ENCODE data around the gene LEFTY2.
"Not testable (repeated sequence)": the region's sequence is repeated elsewhere in the genome, so short reads cannot be mapped to it uniquely, and the experiment has no call there.

The LEFTY2 gene

DNA sequence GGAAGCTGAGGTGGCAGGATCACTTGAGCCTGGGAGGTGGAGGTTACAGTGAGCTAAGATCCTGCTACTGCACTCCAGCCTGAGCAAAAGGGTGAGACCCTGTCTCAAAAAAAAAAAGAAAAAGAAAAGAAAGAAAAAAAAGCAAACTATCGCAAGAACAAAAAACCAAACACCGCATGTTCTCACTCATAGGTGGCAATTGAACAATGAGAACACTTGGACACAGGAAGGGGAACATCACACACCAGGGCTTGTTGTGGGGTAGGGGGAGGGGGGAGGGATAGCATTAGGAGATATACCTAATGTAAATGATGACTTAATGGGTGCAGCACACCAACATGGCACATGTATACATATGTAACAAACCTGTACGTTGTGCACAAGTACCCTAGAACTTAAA lies 11.6 kb downstream of the LEFTY2 start:
- DNase-seq (ENCODE audit: low spot score) = not testable (repeated sequence)

DNA sequence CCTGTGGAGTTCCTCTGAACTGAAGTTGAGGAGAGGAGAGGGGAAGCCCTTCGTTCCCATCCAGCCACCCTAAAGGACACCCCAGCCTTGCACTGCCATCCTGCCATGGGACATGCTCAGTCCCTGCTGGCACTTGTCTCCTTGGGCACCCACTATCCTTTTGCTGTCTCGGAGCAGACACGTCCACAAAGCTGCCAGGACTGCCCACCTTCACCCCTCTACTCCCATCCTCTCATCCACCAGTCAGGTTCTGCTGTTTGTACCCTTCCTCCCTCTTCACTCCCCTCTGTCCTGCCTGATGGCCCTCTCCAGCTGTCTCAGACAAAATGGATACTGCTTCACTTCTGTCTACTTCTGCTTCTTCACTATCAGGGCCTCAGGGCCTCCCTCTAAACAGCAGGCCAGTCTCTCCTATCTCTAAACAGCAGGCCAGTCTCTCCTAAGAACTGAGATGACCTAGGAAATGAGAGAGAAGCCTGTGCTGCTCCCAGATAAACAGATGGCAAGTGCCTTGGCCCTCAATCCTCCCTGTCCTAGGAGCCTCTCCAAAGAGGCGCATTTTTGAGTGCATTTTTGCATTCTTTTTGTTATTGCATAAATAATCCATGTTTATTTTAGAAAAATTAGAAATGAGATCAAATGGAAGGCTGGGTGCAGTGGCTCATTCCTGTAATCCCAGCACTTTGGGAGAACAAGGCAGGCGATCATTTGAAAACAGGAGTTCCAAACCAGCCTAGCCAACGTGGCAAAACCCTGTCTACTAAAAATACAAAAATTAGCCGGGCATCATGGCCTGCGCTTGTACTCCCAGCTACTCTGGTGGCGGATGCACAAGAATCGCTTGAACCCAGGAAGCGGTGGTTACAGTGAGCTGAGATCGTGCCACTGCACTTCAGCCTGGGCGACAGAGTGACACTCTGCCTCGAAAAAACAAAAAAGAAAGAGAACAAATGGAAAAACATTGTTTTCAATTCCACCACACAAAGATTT lies 12.5 kb downstream of the LEFTY2 start:
- no peak for DNase-seq (ENCODE audit: low spot score)

DNA sequence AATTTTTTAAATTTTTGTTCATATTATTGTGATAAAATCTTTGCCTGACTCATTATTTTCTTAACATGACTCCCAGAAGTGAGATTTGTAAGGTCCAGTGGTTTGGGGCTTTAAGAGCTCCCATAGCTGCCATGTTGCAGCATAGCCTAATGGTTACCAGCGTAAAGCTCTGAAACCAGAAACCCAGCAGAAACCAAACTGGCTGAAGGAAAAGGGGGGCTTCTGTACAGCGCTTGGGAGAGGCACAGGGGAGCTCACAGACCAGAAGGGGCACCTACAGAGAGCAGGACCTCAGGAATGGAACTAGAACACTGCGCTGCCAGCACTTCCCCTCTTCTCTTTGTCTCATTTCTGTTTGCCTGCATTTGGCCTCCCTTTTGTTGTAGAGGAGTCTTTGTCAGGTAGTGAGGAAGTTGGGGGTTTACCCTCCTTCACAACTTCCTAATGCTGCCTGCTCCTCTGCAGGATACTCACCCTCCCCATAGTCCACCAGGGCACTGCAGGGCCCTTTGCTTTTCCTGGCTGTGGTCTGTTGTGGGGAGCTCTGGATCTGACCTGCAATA lies 14.4 kb downstream of the LEFTY2 start:
- no peak for DNase-seq (ENCODE audit: low spot score)

DNA sequence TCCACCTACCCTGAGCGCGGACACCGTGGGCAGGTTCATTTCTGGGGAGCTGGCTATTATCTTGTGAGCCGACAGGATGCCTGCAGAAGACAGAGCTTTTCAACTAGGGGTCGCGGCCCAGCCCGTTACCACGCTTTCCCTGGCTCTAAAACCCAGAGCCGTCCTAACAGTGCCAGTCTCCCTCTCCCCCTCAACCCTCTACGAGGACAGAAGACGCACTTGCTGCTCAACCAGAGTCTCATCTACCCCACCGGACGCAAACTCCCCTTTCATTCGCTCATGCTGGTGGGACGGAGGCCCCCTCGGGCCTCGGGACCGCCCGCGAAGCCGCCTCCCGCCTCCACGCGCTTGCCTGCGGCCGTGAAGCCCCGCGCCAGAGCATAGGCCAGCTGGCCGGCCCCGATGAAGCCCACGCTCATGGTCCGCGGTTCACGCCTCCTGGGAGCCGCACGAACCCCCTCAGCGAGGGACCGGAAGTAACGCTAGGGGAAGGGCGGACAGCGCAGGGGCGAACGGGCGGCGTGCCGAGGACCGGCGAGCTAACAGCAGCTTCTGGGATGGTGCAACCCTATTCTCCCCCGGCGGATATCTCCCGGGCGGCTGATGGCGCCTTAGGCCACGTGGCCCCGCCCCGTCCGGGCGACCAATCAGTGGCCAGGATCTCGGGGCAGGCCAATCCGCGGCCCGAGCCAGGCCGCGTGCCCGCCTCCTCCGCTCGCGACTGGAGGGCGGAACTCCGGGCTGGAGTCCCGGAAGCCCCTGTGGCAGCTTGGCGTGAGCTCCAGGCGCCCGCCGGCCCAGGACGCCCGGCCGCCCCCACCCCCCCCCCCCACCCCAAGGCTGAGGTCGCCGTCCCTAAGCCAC lies 17.1 kb downstream of the LEFTY2 start, which contains the start of gene PYCR2:
Gene PYCR2 (minus strand): TSS at position 559 of the 864 bp plus-strand sequence. CDS start 140 bp downstream, at position 419.
- peak; percentile 94 for DNase-seq (ENCODE audit: low spot score)

DNA sequence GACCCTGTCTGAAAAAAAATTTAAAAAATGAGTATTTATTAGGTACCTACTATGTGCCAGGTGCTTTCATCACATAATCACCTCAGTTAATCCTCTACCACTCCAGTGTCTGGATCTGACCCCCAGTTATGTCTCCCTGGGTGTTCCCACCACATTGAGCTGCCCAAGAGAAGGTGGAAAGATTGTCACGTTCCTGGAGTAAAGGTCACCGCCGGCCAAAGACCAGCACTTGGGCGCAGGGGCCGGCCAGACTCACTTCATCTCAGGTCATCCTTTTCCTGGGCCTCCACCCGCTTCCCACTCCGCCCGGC lies 17.7 kb downstream of the LEFTY2 start:
- DNase-seq (ENCODE audit: low spot score) = no peak

DNA sequence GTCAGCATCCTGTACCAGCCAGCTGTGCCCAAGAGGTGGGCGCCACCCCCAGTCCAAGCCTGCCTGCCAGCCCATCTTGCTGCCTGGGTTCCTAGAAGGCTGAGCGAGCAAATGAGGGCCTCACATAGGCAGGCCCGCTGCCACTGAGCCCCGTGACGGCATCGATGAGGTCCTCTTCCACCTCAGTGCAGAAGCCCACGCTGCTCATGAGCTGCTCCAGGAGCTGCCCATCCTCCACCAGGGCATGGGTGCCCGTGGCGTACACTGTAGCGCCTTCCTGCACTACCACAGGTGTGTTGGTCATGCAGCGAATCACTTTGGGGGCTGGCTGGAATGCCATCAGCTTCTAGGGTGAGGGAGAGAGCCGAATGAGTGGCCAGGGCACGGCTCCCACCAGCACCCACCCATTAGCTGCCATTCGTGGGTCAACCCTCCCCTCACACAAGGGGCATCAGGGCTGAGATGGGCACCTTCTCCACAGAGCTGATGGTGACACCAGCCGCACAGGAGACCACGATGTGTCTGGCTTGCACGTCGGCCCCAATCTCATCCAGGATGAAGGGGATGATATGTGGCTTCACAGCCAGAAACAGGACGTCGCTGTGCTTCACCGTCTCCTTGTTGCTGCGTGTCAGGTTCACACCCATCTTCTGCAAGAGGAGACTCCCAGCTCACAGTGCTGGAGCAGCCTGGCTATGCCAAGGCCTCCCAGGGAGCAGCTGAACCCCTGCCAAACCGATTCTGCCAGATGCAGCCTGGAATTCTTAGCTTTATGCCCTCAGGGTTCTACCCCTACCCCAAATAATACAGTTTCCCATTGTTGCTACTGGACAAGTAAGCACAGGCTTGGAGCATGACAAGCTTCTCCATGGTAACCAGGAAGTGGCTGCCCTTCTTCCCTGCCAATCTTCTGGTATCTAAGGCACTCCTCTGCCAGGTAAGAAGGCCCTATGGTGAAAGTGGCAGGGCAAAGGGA lies 19.0 kb downstream of the LEFTY2 start:
- no peak for DNase-seq (ENCODE audit: low spot score)

DNA sequence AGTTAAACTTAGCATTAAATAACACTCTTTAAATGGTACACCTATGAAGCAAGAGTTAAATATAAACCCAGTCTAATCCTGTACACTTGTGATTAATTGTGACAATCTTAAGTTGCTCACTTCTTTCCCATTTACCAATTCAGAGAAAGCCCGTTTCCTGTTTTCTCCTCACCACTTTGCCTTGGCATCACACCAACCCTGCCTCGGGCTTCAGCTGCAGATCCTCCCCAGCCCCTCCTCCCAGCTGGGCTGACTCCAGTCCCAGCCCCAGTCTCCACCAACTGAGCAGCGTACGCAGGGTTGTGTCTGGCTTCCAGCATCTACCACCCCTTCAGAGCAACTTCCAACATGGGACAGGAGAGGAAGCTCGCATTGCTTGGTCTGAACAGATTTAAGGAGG lies 21.1 kb downstream of the LEFTY2 start:
- no peak for DNase-seq (ENCODE audit: low spot score)

DNA sequence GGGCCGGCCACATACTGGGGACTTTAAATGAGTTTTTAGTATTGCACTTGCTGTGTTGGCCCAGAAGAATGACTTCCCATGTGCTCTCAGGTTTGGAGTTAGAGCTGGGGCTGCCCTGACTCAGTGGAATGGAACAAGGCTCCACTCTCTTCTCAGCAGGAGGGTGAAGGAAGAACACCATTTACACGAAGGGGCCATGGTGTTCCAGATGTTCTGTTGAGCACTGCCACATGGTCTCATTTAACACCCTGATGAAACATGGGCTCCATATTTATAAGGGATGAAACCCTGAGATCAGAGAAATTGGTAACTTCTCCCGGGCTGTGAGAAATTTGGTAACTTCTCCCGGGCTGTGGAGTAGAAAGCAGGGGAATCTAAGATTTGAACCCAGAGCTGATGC lies 22.7 kb downstream of the LEFTY2 start:
- no peak for DNase-seq (ENCODE audit: low spot score)

DNA sequence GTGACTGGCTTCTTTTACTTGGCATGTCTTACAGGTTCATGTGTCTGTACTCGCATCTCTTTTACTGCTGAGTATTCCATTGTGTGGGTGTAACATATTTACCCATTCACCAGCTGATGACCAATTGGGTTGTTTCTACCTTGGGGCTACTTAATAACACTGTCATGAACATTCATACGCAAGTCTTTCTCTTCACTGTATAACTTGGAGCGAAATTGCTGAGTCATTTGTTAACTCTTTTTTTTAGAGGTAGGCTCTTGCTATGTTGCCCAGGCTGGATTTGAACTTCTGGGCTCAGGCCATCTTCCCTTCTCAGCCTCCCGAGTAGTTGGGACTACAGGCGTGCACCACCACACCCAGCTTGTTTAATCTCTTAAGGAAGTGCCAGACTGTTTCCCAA lies 23.5 kb downstream of the LEFTY2 start:
- DNase-seq (ENCODE audit: low spot score) = no peak

DNA sequence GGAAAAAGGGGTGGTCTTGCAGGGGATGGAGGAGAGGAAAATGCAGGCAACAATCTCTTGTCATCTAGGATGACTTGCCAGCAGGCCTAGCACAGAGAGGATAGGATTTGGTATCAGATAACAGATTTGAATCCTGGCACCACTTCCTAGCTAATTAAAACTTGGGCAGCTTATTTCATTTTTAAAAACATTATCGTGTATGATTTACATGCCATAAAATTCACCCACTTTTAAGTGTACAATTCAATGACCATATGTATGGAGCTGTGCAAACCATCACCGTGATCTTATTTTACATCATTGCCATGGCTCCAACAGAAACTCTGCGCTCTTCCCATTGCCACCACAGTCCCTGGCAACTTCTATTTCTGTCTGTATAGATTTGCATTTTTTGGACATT lies 23.9 kb downstream of the LEFTY2 start:
- no peak for DNase-seq (ENCODE audit: low spot score)

DNA sequence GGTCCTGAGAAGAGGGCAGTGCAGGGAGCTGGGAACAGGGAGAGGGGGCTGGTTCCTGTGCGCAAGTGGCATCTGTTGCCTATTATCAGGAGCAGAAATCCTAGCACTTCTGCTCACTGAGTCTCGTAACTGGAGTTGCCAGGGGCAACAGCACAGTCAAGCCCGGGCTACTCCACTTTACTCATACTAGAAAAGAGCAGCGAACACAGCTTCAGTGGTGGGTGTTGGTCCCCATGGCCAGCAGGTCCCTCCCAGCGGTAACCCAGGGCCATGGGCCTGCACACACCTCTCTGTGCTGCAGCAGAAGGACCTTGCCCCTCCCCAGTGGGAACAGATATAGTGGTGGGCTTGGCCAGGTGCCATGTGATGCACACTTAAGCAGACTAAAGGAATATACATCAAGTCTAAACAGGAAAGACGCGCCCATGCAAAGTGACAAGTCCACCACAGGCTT lies 25.5 kb downstream of the LEFTY2 start:
- no peak for DNase-seq (ENCODE audit: low spot score)

DNA sequence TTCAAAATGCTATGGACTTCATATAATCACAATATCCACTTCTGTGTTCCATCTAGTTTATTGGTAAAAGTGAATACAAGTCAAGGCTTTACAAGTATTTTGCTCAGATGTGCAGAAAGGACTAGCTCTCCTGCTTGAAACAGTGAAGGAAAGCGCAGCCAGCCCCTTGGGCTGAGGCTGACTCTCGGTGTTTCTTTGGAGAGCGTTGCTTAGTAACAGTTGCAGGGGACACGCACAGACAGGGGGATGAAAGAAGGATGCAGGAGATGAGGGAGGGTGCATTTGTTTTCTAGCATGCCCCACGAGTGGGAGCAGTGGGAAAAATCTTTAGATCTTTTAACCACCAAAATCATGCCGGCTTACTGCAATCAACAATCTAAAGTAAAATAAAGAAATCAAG lies 26.1 kb downstream of the LEFTY2 start:
- DNase-seq (ENCODE audit: low spot score) = no peak

DNA sequence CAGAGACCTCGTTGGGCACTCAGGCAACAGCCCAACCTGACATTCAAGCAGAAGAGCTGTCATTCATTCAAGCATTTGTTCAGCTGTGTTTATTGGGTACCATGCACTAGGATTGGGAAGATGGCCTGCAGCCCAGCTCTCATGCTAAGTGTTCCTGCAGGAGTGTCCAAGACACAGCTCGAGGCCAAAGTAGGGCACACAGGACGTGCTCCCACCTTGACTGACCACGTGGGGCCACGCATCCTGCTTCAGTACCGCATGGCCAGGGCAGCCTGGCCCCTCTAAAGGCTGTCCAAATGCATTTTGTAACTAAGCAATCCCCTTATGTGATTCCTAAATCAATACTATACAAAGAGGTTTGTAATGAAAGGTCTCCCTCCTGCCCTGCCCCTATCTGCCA lies 26.6 kb downstream of the LEFTY2 start:
- no peak for DNase-seq (ENCODE audit: low spot score)

DNA sequence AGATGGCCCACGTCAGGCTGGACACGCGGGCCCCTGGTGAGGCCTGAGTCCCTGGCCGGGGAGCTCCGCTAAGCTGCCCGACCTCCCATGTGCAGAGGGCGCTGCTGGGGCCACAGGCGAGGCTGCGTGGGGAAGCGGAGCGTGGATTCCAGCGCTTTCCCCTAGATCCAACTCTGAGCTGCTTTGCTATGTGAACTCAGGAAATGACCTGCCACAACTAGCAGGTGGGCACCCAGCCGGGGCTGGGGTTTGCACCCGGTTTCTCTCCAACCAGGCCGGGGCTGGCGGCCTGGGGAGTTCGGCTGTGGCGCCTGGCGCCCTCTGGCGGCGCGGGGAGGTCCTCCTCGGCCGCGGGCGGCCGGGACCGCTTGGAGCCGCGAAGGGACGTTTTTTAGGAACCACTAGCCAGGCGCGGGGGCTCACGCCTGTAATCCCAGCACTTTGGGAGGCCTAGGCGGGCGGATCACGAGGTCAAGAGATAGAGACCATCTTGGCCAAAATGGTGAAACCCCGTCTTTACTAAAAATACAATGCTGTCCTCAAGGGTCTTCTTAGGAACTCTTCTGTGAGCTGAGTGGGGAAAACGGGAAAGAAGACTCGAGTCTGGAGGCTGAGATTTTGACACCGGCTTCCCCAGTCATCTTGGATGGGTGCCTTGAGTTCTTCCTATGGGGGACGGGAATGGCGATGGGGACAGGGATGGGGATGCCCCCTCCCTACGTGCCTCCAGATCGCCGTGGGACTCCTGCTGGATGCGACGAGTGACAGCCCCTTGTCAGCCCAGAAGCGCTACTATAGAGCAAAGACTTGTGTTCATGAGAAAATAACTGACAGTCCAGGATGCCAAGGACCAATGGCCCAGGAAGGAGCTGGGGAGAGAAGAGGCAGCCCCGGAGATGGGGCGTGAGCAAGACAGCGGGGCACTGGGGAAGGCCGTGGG lies 29.6 kb downstream of the LEFTY2 start:
- DNase-seq (ENCODE audit: low spot score) = no peak

DNA sequence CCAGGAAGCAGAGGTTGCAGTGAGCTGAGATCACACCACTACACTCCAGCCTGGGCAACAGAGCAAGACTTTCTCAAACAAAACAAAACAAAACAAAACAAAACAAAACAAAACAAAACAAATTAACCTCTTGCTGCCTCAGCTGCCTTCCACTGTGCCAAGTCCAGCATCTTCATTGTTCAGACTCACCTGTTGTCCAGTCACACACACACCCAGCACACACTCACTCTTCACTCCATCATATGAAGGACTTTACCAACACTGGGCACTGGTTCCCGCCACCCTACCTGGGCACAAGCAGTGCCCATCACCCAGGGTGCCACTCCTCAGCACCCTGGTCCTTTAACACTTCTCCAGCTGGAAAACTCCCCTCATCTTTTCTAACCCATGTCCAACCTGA lies 31.5 kb downstream of the LEFTY2 start:
- no peak for DNase-seq (ENCODE audit: low spot score)

DNA sequence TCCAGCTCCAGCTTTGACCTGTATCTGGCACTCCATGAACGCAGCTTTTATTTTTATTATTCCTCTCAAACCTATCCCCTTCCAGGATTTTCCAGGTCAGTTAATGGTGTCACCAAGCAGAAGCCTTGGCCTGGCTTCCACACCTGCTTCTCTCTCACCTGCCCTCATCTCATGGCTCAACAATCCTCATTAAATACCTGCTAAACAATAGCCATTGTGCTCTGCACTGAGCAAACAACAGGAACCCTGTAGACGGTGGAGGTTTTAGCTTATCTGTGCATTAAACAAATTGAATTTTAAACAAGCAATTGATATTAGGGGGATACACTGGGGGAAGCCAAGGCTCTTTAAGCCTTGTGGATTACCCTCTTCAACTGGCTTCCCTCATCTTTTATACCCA lies 32.2 kb downstream of the LEFTY2 start:
- DNase-seq (ENCODE audit: low spot score) = no peak

DNA sequence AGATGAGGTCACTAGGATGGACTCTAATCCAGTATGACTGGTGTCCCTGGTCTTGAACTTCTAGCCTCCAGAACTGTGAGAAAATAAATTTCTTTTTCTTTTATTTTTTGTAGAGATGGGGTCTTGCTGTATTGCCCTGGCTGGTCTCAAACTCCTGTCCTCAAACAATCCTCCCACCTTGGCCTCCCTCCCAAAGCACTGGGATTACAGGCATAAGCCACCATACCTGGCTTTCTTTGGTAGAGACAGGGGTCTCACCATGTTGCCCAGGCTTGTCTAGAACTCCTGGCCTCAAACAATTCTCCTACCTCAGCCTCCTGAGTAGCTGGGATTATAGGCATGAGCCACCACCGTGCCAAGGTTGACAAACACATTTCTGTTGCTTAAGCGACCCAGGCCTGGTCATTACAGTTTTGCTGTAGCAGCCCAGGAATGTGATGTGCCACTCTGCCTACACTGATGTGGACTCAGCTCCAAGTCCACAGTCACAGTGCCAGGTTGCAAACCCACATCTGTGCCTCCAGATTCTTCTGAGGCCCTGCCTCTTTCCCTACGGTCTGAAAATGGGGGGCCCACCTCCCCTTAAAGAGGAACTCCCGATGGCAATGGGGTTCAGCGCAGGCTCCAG lies 32.9 kb downstream of the LEFTY2 start:
- no peak for DNase-seq (ENCODE audit: low spot score)

DNA sequence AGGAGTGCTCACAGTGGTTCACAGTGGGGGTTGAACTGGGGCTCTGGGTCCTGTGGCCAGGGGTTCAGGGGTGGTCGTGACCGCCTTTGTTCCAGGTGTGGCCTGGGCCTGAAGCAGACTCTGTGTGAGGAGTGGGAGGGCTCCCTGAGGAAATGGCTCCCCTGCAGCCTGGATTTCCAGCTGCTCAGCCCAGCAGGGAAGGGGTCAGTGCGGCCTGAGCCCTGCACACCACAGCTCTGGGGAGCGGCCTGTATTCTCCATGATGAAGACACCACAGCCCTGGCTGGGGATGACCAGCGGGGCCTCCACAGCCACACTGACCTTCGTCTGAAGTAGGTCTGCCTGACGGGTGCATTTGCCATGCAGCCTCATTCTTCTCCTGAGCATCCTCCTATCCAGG lies 33.7 kb downstream of the LEFTY2 start:
- no peak for DNase-seq (ENCODE audit: low spot score)

DNA sequence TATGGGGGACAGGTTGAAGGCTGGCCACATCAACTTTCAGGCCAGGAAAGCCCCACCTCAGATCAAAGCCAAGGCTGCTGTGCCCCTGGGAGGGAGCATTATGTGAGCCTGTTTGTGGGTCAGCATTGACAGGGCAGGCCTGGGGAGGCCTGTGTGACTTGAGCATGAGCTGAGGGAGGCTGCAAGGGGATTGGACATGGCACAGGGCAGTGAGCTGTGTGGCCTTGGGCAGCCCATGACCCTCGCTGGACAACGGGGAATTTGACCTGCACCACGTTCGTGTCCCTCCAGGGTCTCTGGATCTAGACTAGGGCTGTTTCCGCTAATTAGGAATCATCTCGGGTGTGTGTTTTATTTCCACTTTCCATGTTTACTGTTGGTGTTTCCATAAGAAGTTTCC lies 34.6 kb downstream of the LEFTY2 start:
- no peak for DNase-seq (ENCODE audit: low spot score)

DNA sequence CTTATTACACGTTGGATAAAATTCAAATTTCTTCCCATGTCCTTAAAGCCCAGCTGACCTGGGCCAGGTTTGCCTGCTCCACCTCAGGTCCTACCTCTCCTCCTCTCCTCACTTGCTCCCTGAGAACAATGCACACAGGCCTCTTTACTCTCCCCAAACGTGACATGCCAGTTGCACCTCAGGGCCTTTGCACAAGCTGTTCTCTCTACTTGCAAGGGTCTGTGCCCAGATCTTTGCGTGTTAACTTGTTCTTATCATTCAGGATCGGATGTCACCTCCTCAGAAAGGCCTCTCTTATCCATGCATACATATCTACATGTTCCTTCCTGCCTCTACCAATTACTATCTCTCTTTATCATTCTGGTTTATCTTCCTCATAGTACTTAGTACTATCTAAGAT lies 37.4 kb downstream of the LEFTY2 start:
- no peak for DNase-seq (ENCODE audit: low spot score)
